Rectal smooth muscle tissue (tissue), 1 donor: ENCODE measurements around the gene IFNK.

Source experiments
- H3K27ac ChIP-seq: one replicate; pipeline ENCODE4 v1.7.0; 2013; ENCODE audit warnings: low read depth, low read length, inconsistent platforms
- H3K27me3 ChIP-seq: one replicate; pipeline ENCODE4 v1.7.0; 2013; ENCODE audit warnings: low read length; ENCODE audit not compliant: control insufficient read depth, insufficient read depth
- H3K36me3 ChIP-seq: one replicate; pipeline ENCODE4 v1.7.0; 2013; ENCODE audit warnings: low read length; ENCODE audit not compliant: control insufficient read depth, insufficient read depth
- H3K4me1 ChIP-seq: one replicate; pipeline ENCODE4 v1.7.0; 2013; ENCODE audit warnings: low read length; ENCODE audit not compliant: control insufficient read depth, insufficient read depth
- H3K4me3 ChIP-seq: one replicate; pipeline ENCODE4 v1.7.0; 2013; ENCODE audit warnings: low read length
- H3K9ac ChIP-seq: one replicate; pipeline ENCODE4 v1.7.0; 2013; ENCODE audit warnings: low read length

IFNK gene

DNA sequence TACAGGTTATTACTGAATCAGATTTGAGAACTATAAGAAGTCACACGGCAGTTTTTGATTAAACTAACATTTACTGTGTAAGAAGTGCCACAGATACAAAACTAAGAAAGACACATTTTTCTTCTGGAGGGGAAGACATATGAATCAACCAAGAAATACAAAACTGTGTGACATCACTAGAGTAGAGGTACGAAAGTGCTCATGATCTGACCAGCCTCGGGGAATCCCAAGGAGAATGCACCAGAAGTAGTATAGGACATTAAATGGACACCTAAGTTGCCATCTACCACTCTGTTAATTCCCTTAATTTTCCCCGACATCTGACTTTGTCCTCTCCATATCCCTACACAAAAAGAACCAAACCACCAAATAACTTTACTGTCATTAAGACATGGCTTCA is 5.3 kb upstream of the IFNK start:
- Histone ChIP-seq H3K27ac (no peak overlapping the region), H3K36me3 (no peaks in the 10 kb centered on the region), H3K9ac (no peak overlapping the region), H3K4me3 (no peak overlapping the region), H3K27me3 (no peaks in the 10 kb centered on the region), H3K4me1 (peaks cover 5% of the 10 kb centered on the region)

DNA sequence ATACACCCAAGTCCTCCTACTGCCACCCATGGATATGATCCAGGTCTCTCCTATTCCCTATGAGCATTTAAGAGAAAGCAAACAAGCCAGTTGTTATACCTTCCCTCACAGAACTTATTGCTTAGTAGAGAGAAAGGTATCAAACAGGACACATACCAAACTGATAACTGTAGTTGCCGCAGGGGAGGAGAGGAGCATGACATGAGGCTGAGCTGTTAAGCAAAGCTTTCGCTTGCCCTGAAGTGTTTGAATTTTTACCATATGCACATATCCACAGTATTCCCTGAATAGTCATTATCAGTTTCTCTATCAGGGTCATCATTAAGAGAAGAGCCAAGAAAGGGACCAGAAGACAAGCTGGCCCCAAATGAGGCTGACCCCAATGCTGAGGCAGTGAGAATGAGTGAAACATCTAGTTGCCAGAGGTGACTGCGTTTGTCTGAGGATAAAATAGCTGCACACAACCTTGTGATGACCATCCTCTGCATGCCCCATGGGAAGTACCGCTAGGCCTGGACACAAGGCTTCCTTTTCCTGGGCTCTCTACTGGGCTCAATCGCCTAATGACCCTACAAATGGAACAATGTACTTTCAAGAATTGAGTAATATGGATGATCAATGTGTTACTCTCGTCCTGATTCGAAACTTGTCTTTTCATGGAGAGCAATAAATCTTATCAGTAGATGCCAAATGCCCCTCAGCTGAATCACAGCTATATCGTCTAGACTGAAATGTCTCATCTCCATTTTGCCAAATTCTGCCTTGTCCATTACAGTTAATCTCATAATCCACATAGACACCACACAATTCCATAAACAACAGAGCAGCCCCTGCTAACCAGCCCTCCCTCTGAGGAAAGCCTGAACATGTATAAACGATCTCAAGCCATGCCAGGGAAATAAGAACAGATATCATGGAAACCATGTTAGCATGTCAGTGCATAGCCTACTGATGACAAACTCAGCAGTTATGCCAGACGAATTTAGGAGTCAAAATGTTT is 4.3 kb upstream of the IFNK start:
- Histone ChIP-seq H3K36me3 (no peaks in the 10 kb centered on the region), H3K27me3 (no peaks in the 10 kb centered on the region), H3K4me3 (no peak overlapping the region), H3K9ac (no peak overlapping the region), H3K27ac (no peak overlapping the region), H3K4me1 (peaks cover 3% of the 10 kb centered on the region)

DNA sequence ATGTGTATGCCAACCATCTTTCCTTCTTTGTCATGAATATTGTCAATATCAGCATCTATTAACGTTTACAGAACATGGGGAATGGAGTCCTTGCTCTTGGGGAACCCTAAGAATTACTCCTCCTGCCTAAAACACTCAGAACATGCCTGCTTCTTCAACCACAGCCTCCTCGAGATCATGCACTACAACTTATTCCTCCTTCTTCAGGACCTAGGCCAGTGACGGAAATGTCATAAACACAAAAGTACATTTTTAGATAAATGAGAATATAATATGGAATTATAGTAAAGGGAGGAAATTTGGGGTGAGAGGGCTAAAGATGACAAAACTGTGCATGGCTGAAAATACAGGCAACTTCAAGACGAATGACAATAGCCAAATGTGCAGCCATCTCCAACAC is 3.1 kb upstream of the IFNK start:
- Histone ChIP-seq H3K27ac (no peak overlapping the region), H3K9ac (no peak overlapping the region), H3K27me3 (no peaks in the 10 kb centered on the region), H3K4me3 (no peak overlapping the region), H3K4me1 (peaks cover 2% of the 10 kb centered on the region), H3K36me3 (no peaks in the 10 kb centered on the region)

DNA sequence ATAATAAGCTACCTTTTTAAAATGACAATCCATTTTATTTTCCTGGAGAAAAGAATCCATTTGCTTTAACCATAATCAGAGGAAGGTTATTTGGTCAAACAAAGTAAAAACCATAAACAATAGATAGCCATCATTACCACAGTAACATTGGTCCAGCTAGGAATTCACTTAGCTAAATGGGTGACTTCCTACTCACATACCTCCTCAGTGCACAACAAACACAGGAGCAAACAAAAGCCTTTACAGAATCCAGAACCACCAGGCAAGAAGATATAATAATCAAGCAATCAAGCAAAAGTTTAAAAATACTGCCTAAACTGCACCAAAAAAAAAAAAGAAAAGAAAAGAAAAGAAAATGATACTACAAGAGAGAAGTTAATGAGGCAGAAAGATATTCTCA is 949 bp upstream of the IFNK start:
- Histone ChIP-seq H3K27me3 (no peaks in the 10 kb centered on the region), H3K36me3 (no peaks in the 10 kb centered on the region), H3K27ac (no peak overlapping the region), H3K9ac (no peak overlapping the region), H3K4me1 (peaks cover 7% of the 10 kb centered on the region), H3K4me3 (no peak overlapping the region)

DNA sequence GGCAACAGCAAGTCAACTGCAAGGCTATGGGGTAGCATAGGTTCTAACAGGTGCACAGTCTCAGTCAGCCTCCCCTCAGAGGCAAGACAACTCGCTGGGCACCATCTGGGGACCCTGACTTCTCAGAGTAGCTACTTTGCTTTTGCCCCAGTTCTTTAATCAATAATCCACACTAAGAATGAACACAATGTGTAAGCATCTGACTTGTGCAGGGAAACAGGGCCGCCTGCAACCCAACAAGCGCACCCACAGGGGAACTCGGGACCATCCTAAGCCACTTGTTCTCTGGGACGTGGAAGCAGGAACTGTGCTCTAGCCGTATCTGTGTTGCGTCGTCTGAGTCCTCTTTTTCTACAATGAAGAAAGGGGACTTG is 3.6 kb downstream of the IFNK start:
- H3K27ac ChIP-seq, result peak overlapping the region; percentile 94
- no peaks in the 10 kb centered on the region for H3K27me3 ChIP-seq
- no peaks in the 10 kb centered on the region for H3K36me3 ChIP-seq
- H3K4me3 ChIP-seq, result peak overlapping the region; percentile 89
- H3K9ac ChIP-seq, result no peak overlapping the region
- peaks cover 7% of the 10 kb centered on the region for H3K4me1 ChIP-seq

DNA sequence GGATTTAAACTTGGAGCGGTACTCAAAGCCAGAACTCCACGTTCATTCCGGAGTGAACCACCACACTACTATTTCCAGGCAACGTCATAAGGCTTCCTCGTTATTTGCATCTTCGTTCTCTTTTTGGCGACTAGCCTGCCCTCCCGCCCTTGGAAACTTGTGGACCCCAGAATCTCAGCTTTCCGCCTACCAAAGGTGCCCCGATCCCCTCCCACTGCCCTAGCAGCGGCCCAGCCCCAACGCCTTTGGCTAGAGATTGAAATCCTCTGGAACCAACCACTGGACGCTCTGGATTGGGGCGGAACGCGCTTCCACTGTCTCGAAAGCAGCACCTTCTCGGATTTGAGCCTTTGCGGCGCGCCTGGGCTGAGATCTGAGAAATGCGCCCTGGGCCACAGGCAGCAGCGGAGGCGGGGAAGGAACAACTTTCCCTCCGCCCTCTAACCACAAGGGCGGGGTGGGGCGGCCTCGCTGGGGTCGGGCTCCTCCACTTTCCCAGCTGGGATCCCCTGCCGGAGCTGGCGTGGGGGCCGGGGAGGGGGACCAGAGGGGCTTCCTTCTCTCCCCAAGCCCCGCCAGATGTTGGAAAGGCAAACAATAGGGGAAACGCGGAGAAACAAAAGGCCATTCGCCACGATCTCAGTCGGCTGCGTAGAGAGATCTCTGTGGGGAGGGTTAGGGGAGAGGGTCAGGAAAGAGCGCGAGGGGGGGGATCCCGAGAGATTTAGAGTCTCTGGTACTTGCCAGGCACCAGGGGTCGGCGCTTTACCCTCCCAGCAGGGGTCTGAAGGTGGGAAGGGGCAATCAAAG is 4.2 kb downstream of the IFNK start:
- H3K4me3 ChIP-seq, result peak overlapping the region; percentile 89
- H3K4me1 ChIP-seq, result peaks cover 7% of the 10 kb centered on the region
- no peaks in the 10 kb centered on the region for H3K36me3 ChIP-seq
- no peaks in the 10 kb centered on the region for H3K27me3 ChIP-seq
- H3K9ac ChIP-seq, result peak overlapping the region; percentile 81
- peak overlapping the region; percentile 94 for H3K27ac ChIP-seq

DNA sequence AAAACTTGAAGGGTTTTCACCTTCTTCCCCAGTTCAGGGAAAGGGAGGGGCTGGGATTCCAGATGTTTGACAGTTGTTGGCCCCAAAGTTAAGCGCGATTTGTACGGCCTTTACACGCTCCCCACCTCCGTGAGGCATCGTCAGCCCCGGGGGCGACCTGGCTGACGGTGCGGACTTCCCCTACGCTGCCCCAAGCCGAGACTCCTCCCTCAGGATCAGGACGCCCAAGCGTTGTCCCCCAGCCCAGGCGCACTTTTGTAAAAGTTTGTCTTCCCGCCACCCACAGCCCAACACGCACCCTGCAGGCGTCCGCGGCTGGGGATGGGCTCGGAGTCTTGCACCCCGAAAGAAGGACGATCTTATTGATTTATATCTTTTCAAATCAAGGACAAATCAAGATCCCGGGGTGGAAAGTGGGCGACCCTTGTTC is 4.8 kb downstream of the IFNK start:
- H3K27ac ChIP-seq, result peak overlapping the region; percentile 94
- peaks cover 7% of the 10 kb centered on the region for H3K4me1 ChIP-seq
- H3K9ac ChIP-seq, result peak overlapping the region; percentile 81

DNA sequence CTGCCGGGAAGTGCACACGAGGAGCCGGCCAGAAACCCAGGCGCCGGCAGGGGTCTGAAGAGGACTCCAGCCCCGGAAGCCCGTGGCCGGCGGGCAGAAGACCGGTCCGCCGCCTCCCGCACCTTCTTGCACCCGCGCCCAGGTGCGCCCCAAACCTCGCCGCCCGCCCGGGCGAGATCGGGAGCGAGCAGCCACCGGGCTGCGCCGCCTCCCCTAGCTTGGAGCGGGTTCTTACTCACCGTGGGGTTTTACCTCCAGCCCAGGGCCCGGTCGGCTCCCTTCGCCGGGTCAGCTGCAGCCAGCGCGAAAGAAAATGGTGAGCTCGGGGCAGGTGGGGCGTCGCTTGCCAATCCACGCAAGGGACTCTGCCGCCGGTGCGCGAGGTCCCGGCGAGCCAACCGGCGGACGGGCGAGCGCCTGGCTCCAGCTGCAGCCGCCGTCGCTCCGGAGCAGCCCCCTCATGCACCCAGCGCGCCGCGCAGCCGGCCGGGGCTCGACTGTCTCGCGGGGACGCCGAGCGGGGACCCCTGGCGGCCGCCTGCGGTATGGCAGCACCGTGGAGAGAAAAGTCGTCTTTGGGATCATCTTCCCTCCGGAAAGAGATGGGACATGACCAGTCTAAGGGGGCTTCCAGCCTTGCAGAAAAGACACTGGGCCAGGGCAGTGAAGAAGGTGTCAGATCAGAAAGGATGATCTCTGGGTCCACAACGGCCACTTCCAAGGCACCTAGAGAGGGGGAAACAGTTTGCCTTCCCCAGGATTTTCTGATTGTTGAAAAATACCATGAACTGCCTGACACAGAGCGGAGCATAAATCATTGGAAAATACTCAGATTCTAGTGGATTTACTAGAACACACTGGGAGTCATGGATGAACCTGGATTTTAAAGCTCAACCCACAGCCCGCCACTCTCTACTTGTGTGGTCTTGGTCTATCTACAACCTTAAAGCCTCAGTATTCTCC is 5.5 kb downstream of the IFNK start, which contains the start of gene MOB3B:
Gene MOB3B, minus strand, starts transcription at position 499 of the 963 bp plus-strand sequence. CDS start 74,264 bp downstream, outside the sequence.
- Histone ChIP-seq H3K9ac (peak within 1 kb of the TSS; percentile 81), H3K4me1 (peaks cover 12% of the 10 kb centered on the region), H3K27me3 (no peaks in the 10 kb centered on the region), H3K4me3 (peak within 1 kb of the TSS; percentile 89), H3K36me3 (no peaks in the 10 kb centered on the region), H3K27ac (peak within 1 kb of the TSS; percentile 94)

More for the DNA sequence above, 4.8 kb downstream of the IFNK start:
- H3K4me3 ChIP-seq, result peak overlapping the region; percentile 89
- no peaks in the 10 kb centered on the region for H3K36me3 ChIP-seq
- no peaks in the 10 kb centered on the region for H3K27me3 ChIP-seq

DNA sequence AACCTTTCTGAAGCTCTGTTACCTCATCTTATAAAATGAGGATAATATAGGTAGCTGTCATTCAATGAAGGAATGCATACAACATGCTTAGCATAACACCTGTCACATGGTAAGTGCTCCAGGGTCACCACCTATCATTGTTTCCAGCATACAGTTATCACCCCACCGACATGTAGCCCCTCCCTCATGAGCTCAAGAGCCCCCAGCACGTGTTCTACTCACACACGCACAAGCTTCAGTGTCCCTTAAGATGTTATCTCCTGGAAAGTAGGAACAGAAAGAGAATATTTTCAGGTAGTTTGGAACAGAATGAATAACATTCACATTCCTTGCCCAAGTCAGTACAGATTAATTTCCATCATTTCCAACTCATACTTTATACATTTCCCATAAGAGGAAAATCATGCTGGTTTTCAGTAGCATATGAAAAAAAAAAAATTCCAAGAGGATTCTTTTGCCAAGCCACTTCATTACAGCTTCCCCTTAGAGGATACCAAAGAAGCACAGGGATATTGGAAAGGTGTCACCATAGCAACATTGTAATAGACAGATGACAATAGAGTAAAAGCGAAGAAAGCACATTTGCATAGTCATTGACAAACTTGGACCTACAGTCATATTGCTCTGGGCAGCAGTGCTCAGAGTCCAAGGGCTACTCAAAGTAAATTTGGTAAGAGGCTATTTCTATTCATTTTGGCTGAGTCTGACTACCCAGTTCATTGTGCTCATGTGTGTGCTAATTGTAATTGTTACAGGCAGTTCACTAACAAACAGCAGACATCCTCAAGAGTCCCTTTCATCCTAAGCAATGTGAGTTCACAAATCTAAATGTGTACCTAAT is 7.0 kb downstream of the IFNK start:
- peaks cover 9% of the 10 kb centered on the region for H3K4me1 ChIP-seq
- no peaks in the 10 kb centered on the region for H3K27me3 ChIP-seq
- H3K27ac ChIP-seq, result no peak overlapping the region
- H3K4me3 ChIP-seq, result no peak overlapping the region
- no peaks in the 10 kb centered on the region for H3K36me3 ChIP-seq
- H3K9ac ChIP-seq, result no peak overlapping the region

DNA sequence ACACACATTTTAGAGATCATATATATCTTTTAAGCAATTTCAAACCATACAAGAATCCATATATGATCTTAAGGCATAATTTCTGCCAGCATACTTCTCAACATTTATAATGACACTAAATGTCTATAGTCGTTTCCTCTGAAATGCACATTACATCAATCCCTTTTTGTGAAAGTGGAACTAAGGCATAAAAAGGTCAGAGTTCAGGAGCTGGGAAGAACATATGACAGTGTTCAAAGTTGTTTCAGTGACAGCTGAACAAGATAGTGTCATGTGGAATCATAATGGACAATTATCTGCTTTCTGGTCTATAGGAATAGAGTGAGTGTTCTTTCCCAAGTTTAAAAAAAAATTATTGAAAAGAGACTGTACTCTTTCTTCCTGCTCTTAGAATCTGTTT is 8.0 kb downstream of the IFNK start:
- no peak overlapping the region for H3K4me3 ChIP-seq
- no peak overlapping the region for H3K9ac ChIP-seq
- H3K36me3 ChIP-seq, result no peaks in the 10 kb centered on the region
- no peak overlapping the region for H3K27ac ChIP-seq
- peaks cover 9% of the 10 kb centered on the region for H3K4me1 ChIP-seq
- no peaks in the 10 kb centered on the region for H3K27me3 ChIP-seq

DNA sequence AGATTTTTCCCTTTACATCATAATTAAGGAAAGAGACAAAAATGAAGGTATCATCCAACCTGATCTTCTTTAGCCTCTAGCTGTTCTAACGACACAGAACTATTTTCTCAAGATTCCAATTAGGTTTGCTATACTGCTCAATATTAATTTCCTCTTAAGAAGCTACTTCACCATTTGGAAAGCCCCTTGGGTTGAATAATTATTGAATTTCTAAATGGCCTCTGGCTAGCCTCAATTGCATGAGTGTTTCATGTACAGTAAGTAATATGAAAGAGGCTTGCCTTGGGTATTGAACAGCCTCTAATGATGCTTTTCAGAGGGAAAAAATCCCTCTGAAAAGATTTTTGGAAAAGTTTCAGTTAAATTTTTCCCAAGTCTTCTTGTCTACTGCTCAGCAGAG is 9.2 kb downstream of the IFNK start:
- Histone ChIP-seq H3K9ac (no peak overlapping the region), H3K4me1 (peaks cover 6% of the 10 kb centered on the region), H3K36me3 (no peaks in the 10 kb centered on the region), H3K27ac (no peak overlapping the region), H3K27me3 (no peaks in the 10 kb centered on the region), H3K4me3 (no peak overlapping the region)
